K562 (cell line): Measurements from ENCODE around the gene RTBDN. TPM values are rescaled to one million over a fixed set of nuclear protein-coding genes. Genes with fewer than 3 reads are reported as not detected.
"Not testable (repeated sequence)": the region's sequence is repeated elsewhere in the genome, so short reads cannot be mapped to it uniquely, and the experiment has no call there.

Experiments used
- ATAC-seq: fragments of 200-7000 bp; cut with Tn5 transposase; 3 replicates; pipeline ENCODE4 v1.9.1; 2020; ENCODE audit warnings: moderate library complexity
- BruUV-seq: library from RNA; stranded (reverse); fragments of 400-500 nt; replicated peaks from 2 replicates; lab custom pipeline; 2021; lab: Mats Ljungman, UMichigan
- CTCF ChIA-PET: fragments of 300-600 bp; formaldehyde crosslinking; extraction: SDS; loops from one replicate; lab custom pipeline; 2021; ENCODE audit warnings: low intra/inter-chr PET ratio; lab: Yijun Ruan, JAX
- POLR2A ChIA-PET: fragments of 300-600, 350-650 bp; sonication (Branson Sonifier 250); formaldehyde crosslinking; extraction: SDS; loops from one replicate; lab custom pipeline; 2021; ENCODE audit warnings: antibody characterized with exemption, inconsistent platforms; lab: Yijun Ruan, JAX
- DNase-seq, 4 experiments: peaks; one replicate each; pipeline versions ENCODE4 v3.0.0 to v3.0.0-alpha.2; 2011 to 2018; ENCODE audit warnings: low spot score in 3 of 4, mixed read lengths in 3 of 4; ENCODE audit errors: extremely low read depth in 1 of 4
- FAIRE-seq: peaks from 2 replicates; lab custom pipeline; 2011; peaks lifted over from hg19 to GRCh38; lab: Jason Lieb, UNC
- H2AFZ ChIP-seq: 2 replicates; pipeline ENCODE4 v1.6.0; 2011; ENCODE audit warnings: low read depth, low read length, control low read depth, inconsistent platforms
- H3K27ac ChIP-seq: fragments of 200-600 bp; 3 replicates; pipeline ENCODE4 v1.8.0; 2011; ENCODE audit warnings: low read depth, mild to moderate bottlenecking, control low read depth, inconsistent platforms, low read length, moderate library complexity, mixed read lengths; ENCODE audit errors: extremely low read depth
- H3K27me3 ChIP-seq, 2 experiments: fragments of 300-600 bp in 1 of 2; 2 replicates in 1 of 2; 3 replicates in 1 of 2; pipeline versions ENCODE4 v1.6.0 to v1.8.0; 2011; ENCODE audit warnings: inconsistent platforms in 2 of 2, low read length in 2 of 2, mild to moderate bottlenecking in 1 of 2, mixed read lengths in 1 of 2, moderate library complexity in 1 of 2; ENCODE audit not compliant: control insufficient read depth in 2 of 2, insufficient read depth in 2 of 2
- H3K36me3 ChIP-seq: fragments of 300-600 bp; 3 replicates; pipeline ENCODE4 v1.8.0; 2011; ENCODE audit warnings: mild to moderate bottlenecking, low read length, inconsistent platforms; ENCODE audit not compliant: control insufficient read depth, insufficient read depth
- H3K4me1 ChIP-seq, 2 experiments: fragments of 200-600 bp in 1 of 2; replicated peaks in 1 of 2; 2 replicates in 1 of 2; 3 replicates in 1 of 2; pipeline versions ENCODE4 v1.5.1 to v1.8.0; 2011; ENCODE audit warnings: inconsistent platforms in 2 of 2, low read length in 2 of 2, mild to moderate bottlenecking in 1 of 2, mixed read lengths in 1 of 2, moderate library complexity in 1 of 2; ENCODE audit not compliant: control insufficient read depth in 2 of 2, insufficient read depth in 2 of 2
- H3K4me2 ChIP-seq: 2 replicates; pipeline ENCODE4 v1.6.1; 2011; ENCODE audit warnings: low read length, control low read depth, inconsistent platforms, mixed read lengths; ENCODE audit not compliant: insufficient read depth
- H3K4me3 ChIP-seq: fragments of 200-600 bp; sonication (generic), shearing (Covaris generic); 2 replicates; pipeline ENCODE4 v1.5.1; 2016; ENCODE audit warnings: control low read depth, inconsistent platforms
- H3K79me2 ChIP-seq: fragments of 200-600 bp; 3 replicates; pipeline ENCODE4 v1.8.0; 2011; ENCODE audit warnings: low read length, inconsistent platforms; ENCODE audit not compliant: control insufficient read depth, insufficient read depth
- H3K9ac ChIP-seq, 2 experiments: 2 replicates each; pipeline versions ENCODE4 v1.6.0 to v1.6.1; 2011; ENCODE audit warnings: low read depth in 2 of 2, low read length in 2 of 2, control low read depth in 1 of 2, inconsistent platforms in 1 of 2, mild to moderate bottlenecking in 1 of 2, mixed read lengths in 1 of 2; ENCODE audit not compliant: insufficient read depth in 1 of 2
- H3K9me1 ChIP-seq: one replicate; pipeline ENCODE4 v1.6.0; 2011; ENCODE audit warnings: inconsistent platforms, mild to moderate bottlenecking, low read length, moderate library complexity; ENCODE audit not compliant: control insufficient read depth, insufficient read depth
- H3K9me3 ChIP-seq: replicated peaks from 2 replicates; pipeline ENCODE4 v1.5.1; 2011; ENCODE audit warnings: low read depth, low read length, inconsistent platforms; ENCODE audit not compliant: control insufficient read depth, insufficient read depth
- H4K20me1 ChIP-seq: replicated peaks from 2 replicates; pipeline ENCODE4 v1.6.1; 2011; ENCODE audit warnings: low read length, inconsistent platforms, mixed read lengths; ENCODE audit not compliant: control insufficient read depth, insufficient read depth
- KAT2B ChIP-seq: IDR thresholded peaks from one replicate; pipeline ENCODE4 v1.6.1; 2012; ENCODE audit warnings: low read depth, mild to moderate bottlenecking, control low read depth, inconsistent platforms, low read length, moderate library complexity
- WGBS: fragments of 100-300 bp; shearing (Covaris generic); methylation state at CpG from one replicate; pipeline ENCODE4 v1.1.6; 2016; ENCODE audit warnings: low coverage, mixed read lengths; ENCODE audit not compliant: insufficient coverage; ENCODE audit errors: missing lambda C conversion rate; 5-methylcytosine and 5-hydroxymethylcytosine counted together
- in situ Hi-C: fragments of 300-500 bp; cut with MboI; formaldehyde crosslinking; loops from 4 replicates; pipeline ENCODE4 v1.15.0; 2018; ENCODE audit warnings: inconsistent platforms, mixed read lengths
- intact Hi-C: fragments of 100-400 bp; cut with micrococcal nuclease; formaldehyde crosslinking; loops from 2 replicates; pipeline ENCODE4 v1.14.2; 2022
- polyA plus RNA-seq, 8 experiments: library from polyadenylated mRNA; depleted of rRNA in 4 of 8; stranded (reverse) in 5 of 8; unstranded in 3 of 8; fragments of >200 nt; fragmentation: Nextera tagmentation in 2 of 8; fragmentation: Illumina TruSeq in 1 of 8; extraction: Ambion mirVana in 2 of 8; extraction: Trizol in 1 of 8; gene quantifications; 2 replicates each; pipeline versions ENCODE4 v1.2.1 to v1.2.3, GENCODE V29; 2011 to 2014; ENCODE audit warnings: inconsistent platforms in 1 of 8, missing spikeins in 1 of 8
- total RNA-seq, 7 experiments: library from RNA; depleted of rRNA in 6 of 7; stranded (reverse); fragments of >200 nt in 6 of 7; fragmentation: Illumina TruSeq in 2 of 7; extraction: Trizol in 2 of 7; gene quantifications; 2 replicates each; pipeline versions ENCODE4 v1.2.1 to v1.2.3, GENCODE V29; 2011 to 2021; ENCODE audit warnings: low replicate concordance in 1 of 7

The RTBDN gene
- total and polyA plus RNA-seq, 9 of the 15 experiments (the other 6 are each of a cell fraction or from before 2014, with no cell fraction given): 0.20 to 2.3 (median 0.72) TPM; not detected in 1

DNA sequence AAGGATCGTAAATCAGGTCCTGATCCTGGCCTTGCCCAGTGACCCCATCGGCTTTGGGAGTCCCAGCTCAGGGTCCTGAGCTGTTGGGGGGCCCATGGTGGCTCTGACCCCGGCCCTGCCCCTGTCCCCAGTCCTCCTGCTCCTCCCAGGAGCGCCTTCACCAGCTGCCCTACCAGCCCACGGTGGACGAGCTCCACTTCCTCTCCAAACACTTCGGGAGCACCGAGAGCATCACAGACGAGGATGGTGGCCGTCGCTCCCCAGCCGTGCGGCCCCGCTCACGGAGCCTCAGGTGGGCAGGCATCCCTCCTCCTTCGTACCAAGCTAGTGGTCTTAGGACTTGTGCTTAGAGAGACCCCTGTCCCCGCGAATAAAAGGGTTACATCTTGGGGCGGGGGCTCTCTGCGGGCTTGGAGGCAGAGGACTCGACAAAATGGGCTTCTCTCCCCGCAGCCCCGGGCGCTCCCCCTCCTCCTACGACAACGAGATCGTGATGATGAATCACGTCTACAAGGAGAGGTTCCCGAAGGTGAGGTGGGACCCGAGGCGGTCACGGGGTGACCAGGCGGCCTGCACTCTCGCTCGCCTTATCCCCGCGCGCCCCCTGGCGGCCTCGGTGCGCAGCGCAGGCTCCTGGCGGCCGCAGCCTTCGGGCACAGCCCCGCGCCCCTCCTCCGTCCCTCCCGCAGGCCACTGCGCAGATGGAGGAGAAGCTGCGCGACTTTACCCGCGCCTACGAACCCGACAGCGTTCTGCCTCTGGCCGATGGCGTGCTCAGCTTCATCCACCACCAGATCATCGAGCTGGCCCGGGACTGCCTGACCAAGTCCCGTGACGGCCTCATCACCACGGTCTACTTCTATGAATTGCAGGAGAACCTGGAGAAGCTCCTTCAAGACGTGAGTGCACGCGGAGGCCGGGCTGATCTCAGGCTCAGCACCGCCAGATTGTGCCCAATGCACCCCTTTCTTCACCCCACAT lies 13.1 kb upstream of the RTBDN start (continued):
- TF ChIP-seq KAT2B: no peak

- 81% methylated on average over 6 of the region's 7 CpGs for WGBS
- BruUV-seq: not testable (repeated sequence)
Measured at GRCh38 chr19:12846613-12847012, 12.2 kb upstream of the RTBDN start.

More at GRCh38 chr19:12846613-12847012, 12.2 kb upstream of the RTBDN start:
- not testable (repeated sequence) for H3K9ac ChIP-seq, H4K20me1 ChIP-seq, H3K9me3 ChIP-seq, H2AFZ ChIP-seq, H3K27ac ChIP-seq, H3K4me3 ChIP-seq, ATAC-seq, H3K79me2 ChIP-seq, H3K27me3 ChIP-seq, H3K4me2 ChIP-seq, FAIRE-seq, DNase-seq, H3K9me1 ChIP-seq
- CTCF ChIA-PET: interaction anchor here (0.8 to 1.4 kb wide), 2 partner anchors 71 to 171 kb away, joined by 3 to 6 read pairs; partner anchors contain the start of gene HOOK2
- peaks cover 11 to 20% of the 10 kb centered on the region in 2 experiments for H3K4me1 ChIP-seq
- intact Hi-C loops (loop anchor here (2.0 kb wide), 1 partner anchor 130 kb away; no protein-coding TSS in a partner anchor), in situ Hi-C loops (loop anchor here (5.0 kb wide), 1 partner anchor 79 kb away; no protein-coding TSS in a partner anchor)
- POLR2A ChIA-PET: interaction anchor here (0.5 to 0.7 kb wide), 3 partner anchors 34 to 147 kb away, joined by 3 to 4 read pairs (median 3); no protein-coding TSS in a partner anchor
- peaks cover 25% of the 10 kb centered on the region; the same call in 2 of the 3 replicates for H3K36me3 ChIP-seq
